ENCODE measurements around the gene BASP1.

BASP1 gene, protein sequence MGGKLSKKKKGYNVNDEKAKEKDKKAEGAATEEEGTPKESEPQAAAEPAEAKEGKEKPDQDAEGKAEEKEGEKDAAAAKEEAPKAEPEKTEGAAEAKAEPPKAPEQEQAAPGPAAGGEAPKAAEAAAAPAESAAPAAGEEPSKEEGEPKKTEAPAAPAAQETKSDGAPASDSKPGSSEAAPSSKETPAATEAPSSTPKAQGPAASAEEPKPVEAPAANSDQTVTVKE

DNA sequence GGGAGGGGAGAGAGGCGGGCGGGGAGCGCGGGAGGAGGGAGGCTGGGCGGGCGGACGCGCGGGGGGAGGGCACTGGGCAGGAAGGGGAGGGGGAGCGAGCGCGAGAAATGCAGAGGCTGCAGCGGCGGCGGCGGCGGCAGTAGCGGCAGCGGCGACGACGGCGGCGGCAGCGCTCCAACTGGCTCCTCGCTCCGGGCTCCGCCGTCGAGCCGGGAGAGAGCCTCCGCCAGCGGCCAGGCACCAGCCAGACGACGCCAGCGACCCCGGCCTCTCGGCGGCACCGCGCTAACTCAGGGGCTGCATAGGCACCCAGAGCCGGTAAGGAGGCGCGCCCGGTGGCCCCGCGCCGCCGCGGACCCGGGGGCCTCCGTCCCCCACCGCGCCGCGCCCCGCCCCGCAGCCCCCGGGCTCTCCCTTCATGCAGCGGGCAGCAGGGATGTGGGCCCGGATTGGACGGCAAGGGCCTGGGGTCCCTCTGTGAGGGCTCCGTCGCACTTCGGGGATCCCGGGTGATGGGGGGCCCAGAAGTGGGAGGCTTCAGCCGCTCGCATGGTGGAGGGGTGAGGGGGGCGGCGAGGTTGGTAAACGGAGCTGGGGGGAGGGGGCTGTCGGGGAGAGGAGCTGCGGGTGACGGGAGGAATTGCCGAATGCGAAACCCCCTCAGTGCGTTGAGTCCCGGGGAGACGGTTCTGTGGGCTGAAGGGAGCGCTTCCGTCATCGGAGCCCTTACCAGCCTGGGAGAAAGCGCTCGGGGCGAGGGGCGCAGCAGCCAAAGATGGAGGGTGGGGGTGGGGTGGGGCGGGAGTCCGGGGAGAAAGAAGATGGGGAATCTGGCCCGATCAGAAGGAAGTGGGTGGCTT is at the start of gene BASP1:
BASP1 (plus strand) TSS at position 139 of the 860 bp plus-strand sequence. CDS start 57,586 bp downstream, outside the sequence.
- DNase-seq, result peak; percentile 51 to 62

- DNase-seq, result no peak
These were observed 47.9 kb upstream of the BASP1 start for GRCh38 chr5:17169507-17169906.

DNA sequence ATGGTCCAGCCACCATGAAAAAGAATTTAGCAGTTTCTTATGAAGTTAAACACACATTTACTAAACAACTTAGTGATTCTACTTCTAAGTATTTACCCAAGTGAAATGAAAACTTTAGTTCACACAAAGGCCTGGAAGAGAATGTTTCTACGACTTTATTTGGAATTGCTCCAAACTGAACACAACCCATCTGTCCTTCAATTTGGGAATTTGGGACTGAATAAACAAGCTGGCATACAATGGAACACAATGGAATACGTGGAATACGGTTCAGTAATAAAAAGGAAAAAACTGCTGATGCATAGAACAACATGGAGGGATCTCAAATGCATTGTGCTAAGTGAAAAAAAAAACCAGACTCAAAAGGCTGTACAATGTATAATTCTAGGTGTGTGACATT is 44.6 kb upstream of the BASP1 start:
- no peak for DNase-seq

- DNase-seq, result no peak
These were observed 42.5 kb upstream of the BASP1 start for GRCh38 chr5:17174965-17175364.

DNA sequence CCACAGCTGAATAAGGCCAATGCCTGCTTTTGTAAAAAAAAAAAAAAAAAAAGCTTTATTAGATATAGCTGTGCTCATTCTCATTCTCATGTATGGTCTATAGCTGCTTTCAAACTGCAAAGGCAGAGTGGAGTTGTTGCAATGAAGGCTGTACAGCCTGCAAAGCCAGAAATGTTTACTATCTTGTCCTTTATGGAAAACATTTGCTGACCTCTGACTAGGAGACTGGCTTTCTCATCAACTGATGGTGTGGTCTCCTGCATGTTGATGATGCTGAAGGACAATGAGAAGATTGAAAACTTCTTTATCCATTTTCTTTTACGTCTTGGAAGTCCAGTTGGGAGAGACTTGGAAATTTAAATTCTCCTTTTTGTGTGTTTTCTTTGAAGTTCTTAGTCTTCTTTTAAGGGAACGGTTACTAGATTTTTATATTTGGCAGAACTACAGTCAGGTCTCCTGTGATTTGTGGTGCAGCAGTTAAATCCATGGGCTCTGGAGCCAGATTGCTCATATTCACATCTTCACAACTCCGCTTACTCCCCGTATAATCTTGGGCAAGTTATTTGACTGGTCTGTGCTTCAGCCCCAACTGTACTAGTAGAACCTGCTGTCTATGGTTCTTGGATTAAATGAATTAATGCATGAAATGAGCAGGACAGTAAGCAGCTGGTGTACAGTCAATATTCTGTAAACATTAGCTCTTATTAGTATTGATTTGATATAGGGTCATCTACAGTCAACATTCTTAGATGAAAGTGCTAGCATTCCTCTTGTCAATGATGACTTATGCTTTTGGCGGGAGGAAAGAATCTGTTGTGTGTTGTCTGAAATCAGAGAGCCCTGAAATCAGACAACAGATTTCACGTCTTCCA is 39.7 kb upstream of the BASP1 start:
- DNase-seq, result no peak

- no peak for DNase-seq
These were observed 39.1 kb upstream of the BASP1 start for GRCh38 chr5:17178373-17178675.

- no peak for DNase-seq
These were observed 37.0 kb upstream of the BASP1 start for GRCh38 chr5:17180330-17180843.

DNA sequence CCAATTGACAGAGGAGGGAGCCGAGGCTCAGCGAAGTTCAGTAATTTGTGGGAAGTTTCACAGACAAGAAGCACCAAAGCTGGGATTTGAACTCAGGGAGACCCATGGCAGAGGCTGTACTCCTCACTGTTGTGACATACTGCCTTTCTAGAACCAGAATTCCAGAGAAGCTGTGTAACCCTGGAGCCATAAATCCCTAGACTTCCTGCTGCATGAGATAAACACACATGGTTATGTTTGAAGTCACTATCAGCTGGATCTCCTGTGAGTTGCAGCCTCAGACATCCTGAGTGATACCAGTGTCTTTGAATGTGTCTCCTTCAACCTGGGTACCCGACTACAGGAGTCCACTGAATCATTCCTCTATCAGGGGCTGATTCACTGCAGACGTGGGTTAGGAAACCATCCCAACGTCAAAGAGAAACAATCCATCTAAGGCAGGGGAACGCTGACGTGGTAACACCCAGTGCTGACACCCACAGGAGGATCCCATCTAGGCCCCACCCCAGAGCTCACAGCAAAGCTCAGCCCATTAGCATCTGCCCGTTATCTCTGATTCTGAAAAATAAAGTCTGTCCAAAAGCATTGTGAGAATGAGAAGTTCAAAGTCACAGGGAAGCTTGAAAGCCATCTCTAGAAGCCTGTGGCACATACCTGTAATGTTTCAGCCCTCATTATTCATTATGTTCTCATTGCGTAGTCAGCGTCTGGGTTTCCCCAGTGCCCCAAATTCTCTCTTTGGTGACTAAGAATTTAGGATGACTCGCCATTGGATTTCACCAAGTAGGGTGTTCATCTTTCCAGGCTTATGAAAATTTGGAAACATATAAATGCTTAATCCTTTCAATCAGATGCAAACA is 36.3 kb upstream of the BASP1 start:
- no peak for DNase-seq

DNA sequence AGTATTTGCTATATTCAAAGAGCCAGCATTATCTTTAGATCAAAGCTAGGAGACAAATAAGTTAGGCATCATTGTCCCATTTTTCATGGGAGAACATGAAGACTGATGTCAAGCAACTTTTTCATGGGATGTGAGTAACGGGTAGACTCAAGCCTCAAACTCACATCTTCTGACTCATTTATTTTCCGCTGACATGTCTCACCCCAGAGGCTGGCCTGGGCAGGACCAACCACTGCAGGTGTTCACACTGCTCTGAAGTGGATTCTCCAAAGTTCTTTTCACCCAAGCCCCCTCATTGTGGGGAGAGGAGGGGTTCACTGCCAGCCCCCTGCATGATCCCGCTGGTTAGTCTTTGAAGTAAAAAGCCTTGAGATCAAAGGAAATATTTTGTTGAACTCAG is 34.9 kb upstream of the BASP1 start:
- no peak for DNase-seq

- no peak for DNase-seq
These were observed 34.5 kb upstream of the BASP1 start for GRCh38 chr5:17182981-17183380.

- no peak for DNase-seq
These were observed 33.6 kb upstream of the BASP1 start for GRCh38 chr5:17183831-17184230.

DNA sequence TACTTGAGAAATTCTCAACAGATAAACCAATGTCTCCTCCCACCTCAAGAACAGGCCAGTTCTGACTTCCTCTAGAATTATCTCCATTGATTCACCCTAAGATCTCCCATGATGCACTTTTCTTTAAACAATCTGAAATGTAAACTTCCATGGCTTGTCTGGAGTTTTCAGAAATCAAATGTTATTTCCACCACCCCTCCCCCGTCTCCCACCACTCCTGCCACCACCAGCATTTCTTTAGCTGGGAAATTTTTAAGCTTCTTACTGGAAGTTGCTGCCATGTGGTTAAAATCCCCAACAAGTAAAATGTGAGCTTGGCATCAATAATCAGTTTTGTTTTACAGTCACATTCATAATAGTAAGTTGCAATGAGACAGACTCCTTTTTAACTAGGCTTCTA is 32.8 kb upstream of the BASP1 start:
- no peak for DNase-seq

- no peak for DNase-seq
These were observed 32.1 kb upstream of the BASP1 start for GRCh38 chr5:17185349-17185748.

DNA sequence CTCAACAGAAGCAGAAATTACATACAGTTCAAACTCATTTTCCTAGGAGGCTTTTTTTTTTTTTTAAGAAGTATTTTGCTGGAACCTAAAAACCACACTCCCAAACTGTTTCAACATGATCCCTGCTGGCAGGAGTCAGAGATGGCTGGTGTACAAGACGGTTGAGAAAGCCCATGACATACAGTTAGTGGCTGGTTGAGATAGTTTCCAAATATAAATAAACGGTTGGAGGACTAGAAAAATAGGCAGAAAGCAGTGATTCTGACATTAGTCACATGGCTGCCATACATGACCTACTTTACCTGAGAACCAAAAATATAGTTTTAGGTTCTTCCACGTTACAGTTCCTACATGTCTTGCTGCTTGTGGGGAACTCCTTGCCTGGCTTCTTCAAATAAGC is 31.7 kb upstream of the BASP1 start:
- DNase-seq, result no peak

- no peak for DNase-seq
These were observed 31.2 kb upstream of the BASP1 start for GRCh38 chr5:17186256-17186655.

DNA sequence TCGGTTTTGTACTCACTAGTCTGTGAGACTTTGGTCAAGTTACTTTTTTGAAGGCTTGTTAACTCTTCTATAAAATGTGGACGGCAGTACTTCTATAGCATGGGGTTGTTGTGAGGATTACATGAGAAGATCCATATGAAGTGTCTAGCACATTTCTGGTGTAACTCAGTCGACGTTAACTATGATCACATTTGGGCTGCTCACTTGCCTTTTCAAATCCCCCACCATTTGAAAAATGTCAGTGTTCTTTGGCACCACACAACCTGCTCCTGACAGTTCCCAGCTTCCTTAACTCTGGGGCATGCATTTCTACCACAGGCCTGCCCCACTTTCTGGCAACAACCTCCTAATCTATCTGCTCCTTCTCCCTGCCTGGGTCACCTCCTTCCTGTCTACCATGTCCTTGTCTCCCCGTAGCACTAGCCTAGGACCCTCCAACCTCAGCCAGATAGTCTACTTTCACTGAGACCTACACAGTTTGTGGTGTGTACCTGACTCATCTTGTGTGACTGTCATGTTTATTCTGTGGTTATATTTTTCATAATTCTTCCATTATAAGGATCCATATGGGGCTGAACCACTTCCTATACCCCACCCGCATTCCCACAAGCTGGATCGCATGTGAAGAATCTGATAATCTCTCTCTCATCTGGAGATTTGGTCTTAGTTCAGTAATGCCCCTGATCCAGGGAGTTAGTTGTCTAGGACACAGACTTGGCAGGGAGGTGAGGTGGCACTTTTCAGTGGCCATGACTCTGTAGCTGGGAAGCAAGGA is 30.2 kb upstream of the BASP1 start:
- no peak for DNase-seq

DNA sequence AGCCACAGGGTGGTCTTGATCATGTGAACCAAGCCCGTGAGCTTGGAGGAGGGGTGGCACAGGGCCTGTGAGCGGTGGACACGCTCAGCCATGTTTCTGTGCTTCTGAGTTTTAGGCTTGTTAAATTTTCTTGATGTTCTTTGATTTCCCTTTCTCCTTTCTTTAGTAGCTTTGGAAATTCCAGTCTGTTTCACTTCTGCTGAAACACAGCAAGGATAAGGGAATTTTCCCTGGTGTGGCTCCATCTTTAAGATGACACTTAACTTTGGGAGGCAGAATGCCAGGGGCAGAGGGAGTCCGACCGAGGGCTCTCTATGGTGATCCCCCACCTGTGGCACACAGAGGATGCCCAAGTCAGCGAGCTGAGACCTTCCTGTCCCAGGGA is 29.7 kb upstream of the BASP1 start:
- DNase-seq, result no peak

DNA sequence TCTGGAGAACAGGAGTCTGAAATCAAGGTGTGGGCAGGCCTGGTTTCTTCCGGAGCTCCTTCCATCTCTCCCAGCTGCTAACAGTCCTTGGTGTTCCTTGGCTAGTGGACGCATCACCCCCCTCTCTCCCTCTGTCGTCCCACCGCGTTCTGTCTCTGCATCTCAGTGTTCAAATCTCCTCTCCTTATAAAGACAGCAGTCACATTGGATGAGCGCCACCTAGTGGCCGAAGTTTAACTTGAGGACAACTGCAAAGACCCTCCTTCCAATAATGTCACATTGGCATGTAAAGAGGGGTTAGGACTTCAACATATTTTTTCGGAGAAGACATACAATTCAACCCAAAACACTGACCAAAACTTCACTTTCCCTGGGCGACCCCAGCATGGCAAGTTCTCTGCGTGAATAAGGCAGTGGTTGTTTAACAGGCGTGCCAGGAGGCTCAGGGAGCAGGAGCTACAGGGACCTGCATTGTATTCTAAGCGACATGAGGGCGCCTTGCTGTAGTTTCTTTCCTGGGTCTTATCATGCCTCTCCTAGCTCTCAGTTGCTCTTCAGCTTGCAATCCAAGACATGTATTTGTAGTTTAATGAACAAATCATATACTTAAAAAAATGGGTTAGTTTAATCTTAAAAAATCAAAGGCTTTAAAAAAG is 27.9 kb upstream of the BASP1 start:
- DNase-seq, result peak; percentile 41 to 51

DNA sequence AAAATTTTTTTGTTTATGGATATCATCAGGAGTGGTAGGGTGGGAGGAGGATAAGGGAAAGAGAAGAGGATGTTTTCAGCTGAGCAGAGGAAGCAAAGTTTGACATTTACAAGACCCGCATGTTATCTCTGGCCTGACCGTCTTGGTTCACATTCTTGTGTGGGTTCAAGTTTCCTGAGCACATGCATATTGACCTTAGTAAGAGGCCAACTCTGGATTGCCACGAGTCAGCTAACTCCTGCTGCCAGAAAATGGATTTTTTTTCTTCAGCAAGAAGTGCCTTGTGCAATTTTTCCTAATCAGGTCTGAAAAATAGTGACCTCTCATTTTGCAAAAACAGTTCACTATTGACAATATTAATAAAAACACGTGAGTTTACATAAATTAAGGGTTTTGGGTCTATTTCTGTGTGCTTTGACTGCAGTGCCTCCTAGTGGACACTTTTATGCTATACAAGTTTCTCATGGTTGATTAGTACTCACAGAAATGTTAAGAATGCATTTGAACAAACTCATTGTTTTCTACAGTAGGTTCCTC is 27.1 kb upstream of the BASP1 start:
- peak in 1 of 2 donors; percentile 28 for DNase-seq

GRCh38 chr5:17190799-17191391 is 26.5 kb upstream of the BASP1 start:
- DNase-seq, result no peak

Data from hippocampal formation (tissue), 2 donors.